Adipose tissue (tissue), 3 donors: ENCODE data around the gene GPR146. TPM values are rescaled to one million over a fixed set of nuclear protein-coding genes. Genes with fewer than 3 reads are reported as not detected.
"Not testable (repeated sequence)": the region's sequence is repeated elsewhere in the genome, so short reads cannot be mapped to it uniquely, and the experiment has no call there.

Experiments used
- H3K27ac ChIP-seq: one replicate; pipeline ENCODE4 v1.5.1; 2013; ENCODE audit warnings: low read depth, low read length
- WGBS, 3 donors: extraction: QIAGEN DNeasy Blood & Tissue Kit; methylation state at CpG; one replicate each; pipeline ENCODE4 v1.1.7; 2013; 5-methylcytosine and 5-hydroxymethylcytosine counted together
- polyA plus RNA-seq, 3 donors: library from polyadenylated mRNA; stranded (reverse); fragments of 200-250 nt; gene quantifications; one replicate each; pipeline ENCODE4 v1.2.3, GENCODE V29; 2013
- donor health status: healthy with polysubstance abuse.
- donor health status: Bipolar disorder and iron deficiency.
- donor health status: healthy.

Gene GPR146
- polyA plus RNA-seq, 3 donors: 18.4 to 71.2 (median 41.9) TPM

- not testable (repeated sequence) for H3K27ac ChIP-seq
- 93 to 99% (median 95%) methylated on average over 1 of the region's 1 CpG for WGBS, 3 donors
Observed at GRCh38 chr7:1034769-1035168, 9.6 kb upstream of the GPR146 start.

- H3K27ac ChIP-seq: not testable (repeated sequence)
- 96 to 97% (median 97%) methylated on average over 38 to 40 of the region's 40 CpGs for WGBS, 3 donors
Observed at GRCh38 chr7:1036164-1036928, 8.0 kb upstream of the GPR146 start.

- 92 to 97% (median 92%) methylated on average over 1 of the region's 1 CpG for WGBS, 3 donors
- not testable (repeated sequence) for H3K27ac ChIP-seq
Observed at GRCh38 chr7:1040233-1040632, 4.1 kb upstream of the GPR146 start.

GRCh38 chr7:1040790-1041189 lies 3.6 kb upstream of the GPR146 start:
- WGBS, 3 donors: 42 to 66% (median 64%) methylated on average over 16 of the region's 16 CpGs
- no peak overlapping the region for H3K27ac ChIP-seq

- 57 to 81% (median 73%) methylated on average over 40 of the region's 40 CpGs for WGBS, 3 donors
- no peak overlapping the region for H3K27ac ChIP-seq
Observed at GRCh38 chr7:1041551-1042491, 2.5 kb upstream of the GPR146 start.

GRCh38 chr7:1042492-1042833 lies 1.9 kb upstream of the GPR146 start:
- WGBS, 3 donors: 44 to 63% (median 58%) methylated on average over 7 of the region's 7 CpGs

GRCh38 chr7:1043552-1044188 lies 676 bp upstream of the GPR146 start:
- 20 to 38% (median 34%) methylated on average over 18 of the region's 18 CpGs for WGBS, 3 donors
- no peak overlapping the region for H3K27ac ChIP-seq

More at GRCh38 chr7:1042492-1042833, 1.9 kb upstream of the GPR146 start:
- H3K27ac ChIP-seq: no peak overlapping the region

- 52 to 77% (median 74%) methylated on average over 21 of the region's 21 CpGs for WGBS, 3 donors
- no peak overlapping the region for H3K27ac ChIP-seq
Observed at GRCh38 chr7:1045069-1046063, 1.0 kb downstream of the GPR146 start.

GRCh38 chr7:1046722-1047679 lies 2.7 kb downstream of the GPR146 start:
- WGBS, 3 donors: 47 to 72% (median 70%) methylated on average over 15 of the region's 15 CpGs
- H3K27ac ChIP-seq: no peak overlapping the region

- 52 to 77% (median 57%) methylated on average over 23 of the region's 23 CpGs for WGBS, 3 donors
- no peak overlapping the region for H3K27ac ChIP-seq
Observed at GRCh38 chr7:1049006-1049741, 4.8 kb downstream of the GPR146 start.

GRCh38 chr7:1049801-1050200 lies 5.5 kb downstream of the GPR146 start:
- 54 to 93% (median 67%) methylated on average over 8 of the region's 8 CpGs for WGBS, 3 donors
- H3K27ac ChIP-seq: no peak overlapping the region

- WGBS, 3 donors: 79 to 91% (median 80%) methylated on average over 30 of the region's 30 CpGs
- no peak overlapping the region for H3K27ac ChIP-seq
Observed at GRCh38 chr7:1050254-1050906, 6.0 kb downstream of the GPR146 start.

- WGBS, 3 donors: 63 to 78% (median 65%) methylated on average over 22 of the region's 22 CpGs
- no peak overlapping the region for H3K27ac ChIP-seq
Observed at GRCh38 chr7:1050956-1051690, 6.8 kb downstream of the GPR146 start.

GRCh38 chr7:1052031-1052818 lies 7.9 kb downstream of the GPR146 start:
- H3K27ac ChIP-seq: no peak overlapping the region
- WGBS, 3 donors: 44 to 71% (median 52%) methylated on average over 18 to 20 of the region's 20 CpGs
